ENCODE data around the gene C10orf95. TPM values are rescaled to one million over a fixed set of nuclear protein-coding genes. Genes with fewer than 3 reads are reported as not detected.

Gene C10orf95
- total RNA-seq, 1 experiment from 2014 or later = 0.21 TPM

DNA sequence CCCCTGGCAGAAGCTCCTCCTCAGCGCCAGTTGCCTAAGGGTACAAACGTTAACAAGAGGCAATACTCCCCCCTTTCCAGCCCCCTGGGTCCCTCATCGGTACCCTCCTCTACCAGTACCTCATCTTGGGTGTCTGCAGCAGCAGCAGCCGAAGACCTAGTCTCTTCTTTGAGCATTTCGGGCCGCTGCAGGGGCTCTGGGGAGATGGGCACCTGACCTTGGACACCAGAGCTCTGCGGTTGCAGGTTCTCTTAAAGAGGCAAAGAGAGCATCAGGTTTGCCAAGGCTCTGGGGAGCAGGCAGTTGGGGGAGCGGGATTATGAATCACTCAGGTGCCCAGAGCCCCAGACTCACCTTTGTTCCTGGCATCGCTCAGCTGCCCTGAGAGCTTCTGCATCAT is 27.2 kb downstream of the C10orf95 start:
- Histone ChIP-seq H3K36me3 (ENCODE audit: control insufficient read depth, insufficient read depth, low read length) (peaks cover 9% of the 10 kb centered on the region; the same call in 1 of the 2 replicates), H3K4me3 (ENCODE audit: low read depth in 2 of 2, low read length in 2 of 2) (no peak overlapping the region), H3K9me3 (ENCODE audit: control insufficient read depth, insufficient read depth, low read depth, low read length) (no peaks in the 10 kb centered on the region), H3K27ac (ENCODE audit: low read length) (no peak overlapping the region), H3K4me1 (ENCODE audit: control insufficient read depth, insufficient read depth, low read length) (peaks cover 11% of the 10 kb centered on the region), H3K27me3 (ENCODE audit: control insufficient read depth, insufficient read depth, low read length) (no peaks in the 10 kb centered on the region)
- no peak for DNase-seq (ENCODE audit: low read depth, low spot score)
- no TSS peak for BruUV-seq (replicated peaks)
- ChIA-PET CTCF (no interaction called here), POLR2A (no interaction called here)
- TF ChIP-seq POLR2AphosphoS5 (IDR thresholded peaks at IDR 0.05; ENCODE audit: low read depth, low read length) = no peak
- intact Hi-C loops (cut with micrococcal nuclease; ENCODE audit: unreplicated experiment) = no loop called here
- in situ Hi-C loops (cut with HindIII; ENCODE audit: low pct_unique_long_range_greater_than_20kb, low sequenced_read_pairs) = no loop called here
- no peak for ATAC-seq

- TF ChIP-seq, protein P1, sequence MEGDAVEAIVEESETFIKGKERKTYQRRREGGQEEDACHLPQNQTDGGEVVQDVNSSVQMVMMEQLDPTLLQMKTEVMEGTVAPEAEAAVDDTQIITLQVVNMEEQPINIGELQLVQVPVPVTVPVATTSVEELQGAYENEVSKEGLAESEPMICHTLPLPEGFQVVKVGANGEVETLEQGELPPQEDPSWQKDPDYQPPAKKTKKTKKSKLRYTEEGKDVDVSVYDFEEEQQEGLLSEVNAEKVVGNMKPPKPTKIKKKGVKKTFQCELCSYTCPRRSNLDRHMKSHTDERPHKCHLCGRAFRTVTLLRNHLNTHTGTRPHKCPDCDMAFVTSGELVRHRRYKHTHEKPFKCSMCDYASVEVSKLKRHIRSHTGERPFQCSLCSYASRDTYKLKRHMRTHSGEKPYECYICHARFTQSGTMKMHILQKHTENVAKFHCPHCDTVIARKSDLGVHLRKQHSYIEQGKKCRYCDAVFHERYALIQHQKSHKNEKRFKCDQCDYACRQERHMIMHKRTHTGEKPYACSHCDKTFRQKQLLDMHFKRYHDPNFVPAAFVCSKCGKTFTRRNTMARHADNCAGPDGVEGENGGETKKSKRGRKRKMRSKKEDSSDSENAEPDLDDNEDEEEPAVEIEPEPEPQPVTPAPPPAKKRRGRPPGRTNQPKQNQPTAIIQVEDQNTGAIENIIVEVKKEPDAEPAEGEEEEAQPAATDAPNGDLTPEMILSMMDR (IDR thresholded peaks at IDR 0.05) = no peak
- TF ChIP-seq POLR2AphosphoS5 (IDR thresholded peaks at IDR 0.05; ENCODE audit: low read depth, low read length) (no peak), REST (IDR thresholded peaks at IDR 0.05; ENCODE audit: insufficient read depth in 1 of 2, low read depth in 2 of 2, low read length in 1 of 2) (no peak), TCF7L2 (IDR thresholded peaks at IDR 0.05; ENCODE audit: low read depth, low read length) (no peak), SIN3A (IDR thresholded peaks at IDR 0.05; ENCODE audit: borderline replicate concordance, insufficient read depth, low read depth, low read length) (no peak)
These were observed 27.9 kb downstream of the C10orf95 start for GRCh38 chr10:102423372-102423968.

More at GRCh38 chr10:102423372-102423968, 27.9 kb downstream of the C10orf95 start:
- CTCF ChIA-PET = interaction anchor here (0.8 to 2.2 kb wide), 7 partner anchors 9 to 255 kb away, joined by 3 to 16 read pairs (median 6); partner anchors contain the start of gene CUEDC2
- peaks cover 9% of the 10 kb centered on the region; the same call in 1 of the 2 replicates for H3K36me3 ChIP-seq (ENCODE audit: control insufficient read depth, insufficient read depth, low read length)
- H3K9me3 ChIP-seq (ENCODE audit: control insufficient read depth, insufficient read depth, low read depth, low read length) = no peaks in the 10 kb centered on the region
- no TSS peak for BruUV-seq (replicated peaks)
- H3K27ac ChIP-seq (ENCODE audit: low read length) = no peak overlapping the region; the same call in 1 of the 2 replicates
- H3K27me3 ChIP-seq (ENCODE audit: control insufficient read depth, insufficient read depth, low read length) = no peaks in the 10 kb centered on the region
- in situ Hi-C loops (cut with HindIII; ENCODE audit: low pct_unique_long_range_greater_than_20kb, low sequenced_read_pairs) = no loop called here
- H3K4me3 ChIP-seq (ENCODE audit: low read depth in 2 of 2, low read length in 2 of 2) = no peak overlapping the region
- intact Hi-C loops (cut with micrococcal nuclease; ENCODE audit: unreplicated experiment) = no loop called here
- ATAC-seq (no peak), DNase-seq (ENCODE audit: low read depth, low spot score) (no peak)
- H3K4me1 ChIP-seq (ENCODE audit: control insufficient read depth, insufficient read depth, low read length) = peaks cover 11% of the 10 kb centered on the region
- POLR2A ChIA-PET = interaction anchor here (0.6 kb wide), 1 partner anchor 100 kb away, joined by 9 read pairs; no protein-coding TSS in a partner anchor

All from Panc1 (cell line).